MM.1S (cell line): Measurements from ENCODE around the gene ST6GALNAC1.

Source experiments
- DNase-seq: peaks from one replicate; pipeline ENCODE4 v3.0.0-alpha.2; 2015
- H2AFZ ChIP-seq: fragments of 300-600 bp; sonication (generic); 2 replicates; pipeline ENCODE4 v1.6.0; 2016; ENCODE audit warnings: antibody characterized with exemption, low read length
- H3F3A ChIP-seq: fragments of 300-600 bp; sonication (generic); 2 replicates; pipeline ENCODE4 v1.6.1; 2016; ENCODE audit warnings: mild to moderate bottlenecking, antibody characterized with exemption, low read length, moderate library complexity, mixed read lengths; ENCODE audit not compliant: insufficient read depth
- H3K27ac ChIP-seq: fragments of 300-600 bp; sonication (generic); 2 replicates; pipeline ENCODE4 v1.5.1; 2016; ENCODE audit warnings: mild to moderate bottlenecking, low read length
- H3K27me3 ChIP-seq: fragments of 300-600 bp; sonication (generic); replicated peaks from 2 replicates; pipeline ENCODE4 v1.6.0; 2016; ENCODE audit warnings: low read length; ENCODE audit not compliant: insufficient read depth
- H3K36me3 ChIP-seq: fragments of 300-600 bp; sonication (generic); replicated peaks from 2 replicates; pipeline ENCODE4 v1.6.1; 2016; ENCODE audit warnings: mild to moderate bottlenecking, low read length, mixed read lengths; ENCODE audit not compliant: insufficient read depth
- H3K4me1 ChIP-seq: fragments of 300-600 bp; sonication (generic); 2 replicates; pipeline ENCODE4 v1.6.1; 2016; ENCODE audit warnings: low read length, mixed read lengths
- H3K4me2 ChIP-seq: fragments of 300-600 bp; sonication (generic); 2 replicates; pipeline ENCODE4 v1.6.0; 2016; ENCODE audit warnings: low read depth, low read length
- H3K4me3 ChIP-seq: fragments of 300-600 bp; sonication (generic); 2 replicates; pipeline ENCODE4 v1.5.1; 2016; ENCODE audit warnings: low read length, mixed read lengths
- H3K79me2 ChIP-seq: fragments of 300-600 bp; sonication (generic); 2 replicates; pipeline ENCODE4 v1.6.1; 2016; ENCODE audit warnings: mixed run types, low read length, mixed read lengths
- H3K9ac ChIP-seq: fragments of 300-600 bp; sonication (generic); 2 replicates; pipeline ENCODE4 v1.6.1; 2016; ENCODE audit warnings: low read length, mixed read lengths
- H3K9me2 ChIP-seq: fragments of 300-600 bp; sonication (generic); replicated peaks from 2 replicates; pipeline ENCODE4 v1.6.1; 2016; ENCODE audit warnings: mild to moderate bottlenecking, low read length, mixed read lengths; ENCODE audit not compliant: insufficient read depth
- H3K9me3 ChIP-seq: fragments of 300-600 bp; sonication (generic); replicated peaks from 2 replicates; pipeline ENCODE4 v1.6.1; 2016; ENCODE audit warnings: mild to moderate bottlenecking, low read length, mixed read lengths; ENCODE audit not compliant: insufficient read depth
- H4K20me1 ChIP-seq: fragments of 300-600 bp; sonication (generic); 2 replicates; pipeline ENCODE4 v1.6.1; 2016; ENCODE audit warnings: mild to moderate bottlenecking, low read length, moderate library complexity, mixed read lengths; ENCODE audit not compliant: insufficient read depth
- CTCF ChIP-seq: fragments of 300-600 bp; sonication (generic); IDR thresholded peaks from 2 replicates; pipeline ENCODE4 v1.5.1; 2016; ENCODE audit warnings: antibody characterized with exemption, low read length, mixed read lengths
- EZH2 ChIP-seq: fragments of 300-600 bp; sonication (generic); optimal IDR thresholded peaks from 2 replicates; pipeline ENCODE3; 2017; ENCODE audit warnings: low read depth, mild to moderate bottlenecking, antibody characterized with exemption, low read length, mixed read lengths
- EZH2phosphoT487 ChIP-seq: fragments of 300-600 bp; sonication (generic); IDR thresholded peaks from 2 replicates; pipeline ENCODE4 v1.6.1; 2018; ENCODE audit warnings: antibody characterized with exemption, low read length

ST6GALNAC1 gene

GRCh38 chr17:76657505-76658241 lies 14.1 kb upstream of the ST6GALNAC1 start:
- Histone ChIP-seq H3K9me2 (no peaks in the 10 kb centered on the region), H3K27me3 (no peaks in the 10 kb centered on the region), H3K79me2 (no peaks in the 10 kb centered on the region), H3K9ac (no peak overlapping the region), H3K36me3 (no peaks in the 10 kb centered on the region), H4K20me1 (no peaks in the 10 kb centered on the region), H3K27ac (no peak overlapping the region), H3K9me3 (no peaks in the 10 kb centered on the region), H3K4me1 (no peaks in the 10 kb centered on the region), H3F3A (no peaks in the 10 kb centered on the region), H3K4me3 (no peak overlapping the region), H3K4me2 (no peak overlapping the region), H2AFZ (no peak overlapping the region)
- TF ChIP-seq EZH2phosphoT487 (no peak), EZH2 (no peak), CTCF (no peak)
- DNase-seq, result no peak

GRCh38 chr17:76654408-76654807 lies 10.9 kb upstream of the ST6GALNAC1 start:
- no peak overlapping the region for H3K9ac ChIP-seq

GRCh38 chr17:76650504-76650903 lies 6.9 kb upstream of the ST6GALNAC1 start:
- Histone ChIP-seq H3K9ac (no peak overlapping the region), H3K4me2 (no peak overlapping the region), H4K20me1 (no peaks in the 10 kb centered on the region), H3K4me1 (no peaks in the 10 kb centered on the region), H2AFZ (no peak overlapping the region), H3K27ac (no peak overlapping the region), H3K4me3 (no peak overlapping the region), H3K9me3 (no peaks in the 10 kb centered on the region), H3K79me2 (no peaks in the 10 kb centered on the region), H3F3A (no peaks in the 10 kb centered on the region), H3K9me2 (no peaks in the 10 kb centered on the region), H3K27me3 (peaks cover 17% of the 10 kb centered on the region), H3K36me3 (no peaks in the 10 kb centered on the region)
- TF ChIP-seq EZH2phosphoT487, result no peak
- no peak for TF ChIP-seq CTCF
- no peak for TF ChIP-seq EZH2
- no peak for DNase-seq

More at GRCh38 chr17:76654408-76654807, 10.9 kb upstream of the ST6GALNAC1 start:
- Histone ChIP-seq H3F3A (no peaks in the 10 kb centered on the region), H4K20me1 (no peaks in the 10 kb centered on the region), H3K79me2 (no peaks in the 10 kb centered on the region), H3K9me2 (no peaks in the 10 kb centered on the region), H3K4me1 (no peaks in the 10 kb centered on the region), H3K36me3 (no peaks in the 10 kb centered on the region), H3K4me2 (no peak overlapping the region), H3K9me3 (no peaks in the 10 kb centered on the region), H3K4me3 (no peak overlapping the region), H2AFZ (no peak overlapping the region), H3K27ac (no peak overlapping the region), H3K27me3 (peaks cover 13% of the 10 kb centered on the region; the same call in 1 of the 2 replicates)
- DNase-seq, result no peak
- TF ChIP-seq EZH2 (no peak), EZH2phosphoT487 (no peak), CTCF (no peak)
